CD14-positive monocyte (primary cell): Measurements from ENCODE around the gene ACTN4. TPM values are rescaled to one million over a fixed set of nuclear protein-coding genes. Genes with fewer than 3 reads are reported as not detected.
A peak's percentile ranks its signal among the peaks of the same experiment; 100 is the strongest.

Experiments
- DNase-seq, 3 donors: peaks; one replicate each; pipeline ENCODE4 v3.0.0-alpha.2; 2011 to 2022
- H2AFZ ChIP-seq: 2 replicates; pipeline ENCODE4 v1.6.0; 2012; ENCODE audit warnings: mild to moderate bottlenecking, low read depth, low read length, inconsistent platforms; ENCODE audit not compliant: insufficient read depth, poor library complexity, severe bottlenecking
- H3K27ac ChIP-seq, 2 donors: 1 replicate in 1 of 2; 2 replicates in 1 of 2; pipeline ENCODE4 v1.5.1; 2012 to 2013; ENCODE audit warnings: low read length in 2 of 2, control low read depth in 1 of 2, inconsistent platforms in 1 of 2, low read depth in 1 of 2, mild to moderate bottlenecking in 1 of 2
- H3K27me3 ChIP-seq, 2 donors: one replicate each; pipeline versions ENCODE4 v1.6.0 to v1.6.1; 2011 to 2013; ENCODE audit warnings: low read length in 2 of 2; ENCODE audit not compliant: control insufficient read depth in 2 of 2, insufficient read depth in 2 of 2
- H3K36me3 ChIP-seq, 2 donors: replicated peaks in 1 of 2; 1 replicate in 1 of 2; 2 replicates in 1 of 2; pipeline versions ENCODE4 v1.5.1 to v1.6.1; 2012 to 2013; ENCODE audit warnings: low read length in 2 of 2, control low read depth in 1 of 2, inconsistent platforms in 1 of 2, mild to moderate bottlenecking in 1 of 2; ENCODE audit not compliant: insufficient read depth in 2 of 2, control insufficient read depth in 1 of 2
- H3K4me1 ChIP-seq, 2 donors: 1 replicate in 1 of 2; 2 replicates in 1 of 2; pipeline versions ENCODE4 v1.5.1 to v1.6.1; 2012 to 2013; ENCODE audit warnings: low read length in 2 of 2, control low read depth in 1 of 2, inconsistent platforms in 1 of 2, mild to moderate bottlenecking in 1 of 2, moderate library complexity in 1 of 2; ENCODE audit not compliant: insufficient read depth in 2 of 2, control insufficient read depth in 1 of 2
- H3K4me2 ChIP-seq: replicated peaks from 2 replicates; pipeline ENCODE3; 2012; ENCODE audit warnings: low read length, moderate library complexity, mild to moderate bottlenecking; ENCODE audit not compliant: poor library complexity, severe bottlenecking; ENCODE audit errors: extremely low read depth
- H3K4me3 ChIP-seq, 3 experiments: fragments of 200-600 bp in 1 of 3; sonication (generic) in 1 of 3; replicated peaks in 1 of 3; 1 replicate in 2 of 3; 2 replicates in 1 of 3; pipeline ENCODE4 v1.5.1; 2011 to 2013; ENCODE audit warnings: low read length in 3 of 3, mild to moderate bottlenecking in 3 of 3, control low read depth in 2 of 3, low read depth in 2 of 3, inconsistent platforms in 1 of 3, moderate library complexity in 1 of 3
- H3K79me2 ChIP-seq: 2 replicates; pipeline ENCODE4 v1.6.0; 2012; ENCODE audit warnings: mild to moderate bottlenecking, control low read depth, inconsistent platforms, low read length, moderate library complexity; ENCODE audit not compliant: insufficient read depth
- H3K9ac ChIP-seq: 2 replicates; pipeline ENCODE4 v1.6.0; 2017; ENCODE audit warnings: low read length, mild to moderate bottlenecking; ENCODE audit not compliant: insufficient read depth, poor library complexity, severe bottlenecking
- H3K9me3 ChIP-seq, 2 donors: replicated peaks in 1 of 2; 1 replicate in 1 of 2; 2 replicates in 1 of 2; pipeline versions ENCODE4 v1.5.1 to v1.6.1; 2012 to 2013; ENCODE audit warnings: low read length in 2 of 2, control low read depth in 1 of 2; ENCODE audit not compliant: control insufficient read depth in 1 of 2, insufficient read depth in 1 of 2
- H4K20me1 ChIP-seq: 2 replicates; pipeline ENCODE4 v1.6.0; 2012; ENCODE audit warnings: mild to moderate bottlenecking, low read length, control low read depth, moderate library complexity; ENCODE audit not compliant: insufficient read depth
- H3K27ac Mint-ChIP-seq, 7 donors: one replicate each; pipeline ENCODE4 v1.8.0; 2020; ENCODE audit warnings: mild to moderate bottlenecking in 7 of 7, mixed read lengths in 7 of 7, moderate library complexity in 6 of 7, inconsistent platforms in 2 of 7
- H3K27me3 Mint-ChIP-seq, 3 donors: one replicate each; pipeline ENCODE4 v1.8.0; 2021 to 2022; ENCODE audit warnings: low read depth in 3 of 3, mild to moderate bottlenecking in 3 of 3, mixed read lengths in 3 of 3, moderate library complexity in 3 of 3, inconsistent platforms in 1 of 3
- H3K36me3 Mint-ChIP-seq, 2 donors: one replicate each; pipeline ENCODE4 v1.8.0; 2020; ENCODE audit warnings: mixed read lengths in 2 of 2, inconsistent platforms in 1 of 2, mild to moderate bottlenecking in 1 of 2
- H3K4me1 Mint-ChIP-seq: one replicate; pipeline ENCODE4 v1.8.0; 2020; ENCODE audit warnings: mild to moderate bottlenecking, mixed read lengths
- H3K4me3 Mint-ChIP-seq, 2 donors: one replicate each; pipeline ENCODE4 v1.8.0; 2020; ENCODE audit warnings: mild to moderate bottlenecking in 2 of 2, mixed read lengths in 2 of 2, moderate library complexity in 1 of 2
- H3K9me3 Mint-ChIP-seq, 7 donors: one replicate each; pipeline ENCODE4 v1.8.0; 2020 to 2022; ENCODE audit warnings: mixed read lengths in 7 of 7, mild to moderate bottlenecking in 6 of 7, moderate library complexity in 6 of 7, inconsistent platforms in 2 of 7
- WGBS: methylation state at CpG from one replicate; pipeline ENCODE4 v1.1.5; 2013; ENCODE audit warnings: missing lambda C conversion rate; ENCODE audit not compliant: insufficient coverage; 5-methylcytosine and 5-hydroxymethylcytosine counted together
- intact Hi-C, 2 donors: fragments of 100-400 bp; cut with micrococcal nuclease; formaldehyde crosslinking; loops; one replicate each; pipeline versions ENCODE4 v1.15.0 to v1.15.1; 2023
- polyA plus RNA-seq, 3 donors: library from polyadenylated mRNA; depleted of rRNA in 1 of 3; unstranded in 2 of 3; stranded (reverse) in 1 of 3; fragments of 300-500 nt in 2 of 3; fragments of >200 nt in 1 of 3; fragmentation: Illumina TruSeq in 2 of 3; gene quantifications; 1 replicate in 2 of 3; 2 replicates in 1 of 3; pipeline ENCODE4 v1.2.3, GENCODE V29; 2012 to 2021
- TF ChIP-seq, protein P1 (sequence below): fragments of 200-600 bp; IDR thresholded peaks from one replicate; pipeline ENCODE4 v1.8.0; 2022; ENCODE audit warnings: antibody characterized with exemption, mild to moderate bottlenecking

ACTN4 gene
- polyA plus RNA-seq, 3 donors: 8.4 to 177 (median 16.0) TPM

DNA sequence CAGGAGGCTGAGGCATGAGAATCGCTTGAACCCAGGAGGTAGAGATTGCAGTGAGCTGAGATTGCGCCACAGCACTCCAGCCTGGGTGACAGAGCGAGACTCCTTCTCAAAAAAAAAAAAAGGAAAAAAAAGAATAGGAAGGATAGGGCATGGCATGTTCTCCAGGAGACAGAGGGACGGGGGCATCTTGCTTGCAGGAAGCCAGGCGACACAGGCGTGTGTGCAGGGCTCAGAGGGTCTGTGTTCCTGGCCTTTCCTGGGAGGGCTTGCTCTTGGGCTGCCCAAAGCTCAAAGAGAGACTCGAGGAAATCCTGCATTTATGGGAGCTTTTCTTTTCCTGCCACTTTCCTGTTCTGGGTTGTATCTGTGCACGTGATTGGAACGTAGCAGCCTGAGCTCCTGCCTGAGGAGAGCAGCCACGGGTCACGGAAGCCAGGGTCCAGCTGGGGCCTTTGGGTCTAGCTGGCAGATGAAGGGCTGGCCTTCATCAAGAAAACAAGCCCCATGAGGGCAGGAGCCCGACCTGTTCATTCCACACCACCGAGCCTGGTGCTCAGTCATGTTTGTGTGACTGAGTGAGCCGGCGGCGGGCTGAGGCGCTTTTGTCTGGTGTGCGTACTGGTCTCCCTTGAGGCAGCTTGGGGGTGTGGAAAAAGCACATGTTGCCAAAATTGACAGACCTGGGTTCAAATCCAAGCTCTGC is 52.3 kb downstream of the ACTN4 start:
- Histone ChIP-seq H3K27ac (peak overlapping the region in 1 of 2 donors; percentile 79), H3K36me3 (peaks cover 46 to 72% of the 10 kb centered on the region in 2 donors), H3K9ac (no peak overlapping the region), H4K20me1 (peaks cover 93% of the 10 kb centered on the region), H2AFZ (no peak overlapping the region), H3K9me3 (no peaks in the 10 kb centered on the region), H3K4me3 (no peak overlapping the region), H3K4me2 (no peak overlapping the region), H3K27me3 (no peaks in the 10 kb centered on the region), H3K4me1 (peaks cover 20 to 22% of the 10 kb centered on the region in 2 donors), H3K79me2 (peaks cover 83% of the 10 kb centered on the region)
- 88% methylated on average over 16 of the region's 18 CpGs for WGBS
- Mint-ChIP-seq H3K27me3 (no peaks in the 10 kb centered on the region), H3K9me3 (peaks cover 0 to 2% (median 0%) of the 10 kb centered on the region in 7 donors), H3K27ac (peak overlapping the region in 6 of 7 donors; percentile 67 to 83 (median 73)), H3K4me3 (no peak overlapping the region), H3K36me3 (peaks cover 54 to 71% of the 10 kb centered on the region in 2 donors), H3K4me1 (peaks cover 38% of the 10 kb centered on the region)
- DNase-seq: no peak
- intact Hi-C loops: no loop called here
- TF ChIP-seq, protein P1, sequence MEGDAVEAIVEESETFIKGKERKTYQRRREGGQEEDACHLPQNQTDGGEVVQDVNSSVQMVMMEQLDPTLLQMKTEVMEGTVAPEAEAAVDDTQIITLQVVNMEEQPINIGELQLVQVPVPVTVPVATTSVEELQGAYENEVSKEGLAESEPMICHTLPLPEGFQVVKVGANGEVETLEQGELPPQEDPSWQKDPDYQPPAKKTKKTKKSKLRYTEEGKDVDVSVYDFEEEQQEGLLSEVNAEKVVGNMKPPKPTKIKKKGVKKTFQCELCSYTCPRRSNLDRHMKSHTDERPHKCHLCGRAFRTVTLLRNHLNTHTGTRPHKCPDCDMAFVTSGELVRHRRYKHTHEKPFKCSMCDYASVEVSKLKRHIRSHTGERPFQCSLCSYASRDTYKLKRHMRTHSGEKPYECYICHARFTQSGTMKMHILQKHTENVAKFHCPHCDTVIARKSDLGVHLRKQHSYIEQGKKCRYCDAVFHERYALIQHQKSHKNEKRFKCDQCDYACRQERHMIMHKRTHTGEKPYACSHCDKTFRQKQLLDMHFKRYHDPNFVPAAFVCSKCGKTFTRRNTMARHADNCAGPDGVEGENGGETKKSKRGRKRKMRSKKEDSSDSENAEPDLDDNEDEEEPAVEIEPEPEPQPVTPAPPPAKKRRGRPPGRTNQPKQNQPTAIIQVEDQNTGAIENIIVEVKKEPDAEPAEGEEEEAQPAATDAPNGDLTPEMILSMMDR: no peak

DNA sequence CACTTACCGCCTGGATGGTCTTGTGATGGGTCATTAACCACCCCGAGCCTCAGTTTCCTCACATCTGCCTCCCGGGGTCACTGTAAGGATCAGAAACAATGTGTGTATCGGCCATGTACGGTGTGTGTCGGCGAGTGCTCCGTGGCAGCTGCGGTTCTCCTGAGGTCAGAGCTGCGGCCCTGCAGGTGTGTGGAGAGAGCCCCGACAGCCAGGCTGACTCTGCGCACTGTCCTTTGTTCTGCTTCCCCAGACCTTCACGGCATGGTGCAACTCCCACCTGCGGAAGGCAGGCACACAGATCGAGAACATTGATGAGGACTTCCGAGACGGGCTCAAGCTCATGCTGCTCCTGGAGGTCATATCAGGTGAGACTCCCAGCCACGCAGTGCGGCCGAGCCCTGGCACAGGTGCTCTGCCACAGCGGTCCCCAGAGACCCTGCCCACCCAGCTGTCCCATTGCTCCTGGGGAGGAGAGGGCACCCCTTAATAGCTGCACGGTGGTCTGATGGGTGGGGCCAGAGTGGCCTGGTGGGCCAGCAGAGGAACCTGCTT is 53.0 kb downstream of the ACTN4 start:
- peaks cover 92% of the 10 kb centered on the region for H4K20me1 ChIP-seq
- no peak overlapping the region for H3K9ac ChIP-seq
- 96% methylated on average over 19 of the region's 22 CpGs for WGBS
- peaks cover 52 to 78% of the 10 kb centered on the region in 2 donors for H3K36me3 ChIP-seq
- DNase-seq: no peak
- H2AFZ ChIP-seq: no peak overlapping the region
- H3K27ac ChIP-seq: peak overlapping the region in 1 of 2 donors; percentile 79
- Mint-ChIP-seq H3K9me3 (peaks cover 0 to 1% (median 0%) of the 10 kb centered on the region in 7 donors), H3K27ac (peak overlapping the region in 4 of 7 donors; percentile 40 to 67 (median 52)), H3K36me3 (peaks cover 60 to 77% of the 10 kb centered on the region in 2 donors), H3K4me1 (peaks cover 32% of the 10 kb centered on the region), H3K27me3 (no peaks in the 10 kb centered on the region), H3K4me3 (no peak overlapping the region)
- H3K4me1 ChIP-seq: peaks cover 14 to 16% of the 10 kb centered on the region in 2 donors
- H3K27me3 ChIP-seq: no peaks in the 10 kb centered on the region
- intact Hi-C loops: no loop called here
- H3K4me3 ChIP-seq: no peak overlapping the region
- H3K79me2 ChIP-seq: peaks cover 82% of the 10 kb centered on the region
- no peak overlapping the region for H3K4me2 ChIP-seq
- TF ChIP-seq, protein P1: no peak
- no peaks in the 10 kb centered on the region for H3K9me3 ChIP-seq
